ENCODE results near the gene TSPAN6. TPM values are rescaled to one million over a fixed set of nuclear protein-coding genes. Genes with fewer than 3 reads are reported as not detected.

The TSPAN6 gene
- total RNA-seq, 1 experiment from 2014 or later = 7.2 TPM

GRCh38 chrX:100591256-100592051 is 45.2 kb downstream of the TSPAN6 start:
- DNase-seq (ENCODE audit: low read depth, low spot score) (no peak), ATAC-seq (no peak)
- H3K27ac ChIP-seq (ENCODE audit: low read length) = no peak overlapping the region
- H3K4me1 ChIP-seq (ENCODE audit: control insufficient read depth, insufficient read depth, low read length) = no peaks in the 10 kb centered on the region
- CTCF ChIA-PET = interaction anchor here (0.6 kb wide), 1 partner anchor 17 kb away, joined by 4 read pairs; no protein-coding TSS in a partner anchor
- intact Hi-C loops (cut with micrococcal nuclease; ENCODE audit: unreplicated experiment) (no loop called here), in situ Hi-C loops (cut with HindIII; ENCODE audit: low pct_unique_long_range_greater_than_20kb, low sequenced_read_pairs) (no loop called here)
- H3K9me3 ChIP-seq (ENCODE audit: control insufficient read depth, insufficient read depth, low read depth, low read length) = no peaks in the 10 kb centered on the region
- POLR2A ChIA-PET = no interaction called here
- H3K4me3 ChIP-seq (ENCODE audit: low read depth in 2 of 2, low read length in 2 of 2) = no peak overlapping the region
- no peak for TF ChIP-seq CTCF (IDR thresholded peaks at IDR 0.05)
- no peaks in the 10 kb centered on the region for H3K36me3 ChIP-seq (ENCODE audit: control insufficient read depth, insufficient read depth, low read length)
- H3K27me3 ChIP-seq (ENCODE audit: control insufficient read depth, insufficient read depth, low read length) = no peaks in the 10 kb centered on the region
- BruUV-seq (replicated peaks) = no TSS peak

GRCh38 chrX:100587861-100588260 is 48.7 kb downstream of the TSPAN6 start:
- POLR2A ChIA-PET = no interaction called here

More at GRCh38 chrX:100587861-100588260, 48.7 kb downstream of the TSPAN6 start:
- DNase-seq (ENCODE audit: low read depth, low spot score) = no peak
- intact Hi-C loops (cut with micrococcal nuclease; ENCODE audit: unreplicated experiment) = no loop called here
- H3K4me1 ChIP-seq (ENCODE audit: control insufficient read depth, insufficient read depth, low read length) = no peaks in the 10 kb centered on the region
- H3K27me3 ChIP-seq (ENCODE audit: control insufficient read depth, insufficient read depth, low read length) = no peaks in the 10 kb centered on the region; the same call in 1 of the 2 replicates
- no peaks in the 10 kb centered on the region for H3K36me3 ChIP-seq (ENCODE audit: control insufficient read depth, insufficient read depth, low read length)
- H3K27ac ChIP-seq (ENCODE audit: low read length) = no peak overlapping the region
- no peaks in the 10 kb centered on the region for H3K9me3 ChIP-seq (ENCODE audit: control insufficient read depth, insufficient read depth, low read depth, low read length)
- no peak for ATAC-seq
- no peak overlapping the region for H3K4me3 ChIP-seq (ENCODE audit: low read depth in 2 of 2, low read length in 2 of 2)
- CTCF ChIA-PET = no interaction called here
- no peak for TF ChIP-seq REST (IDR thresholded peaks at IDR 0.05; ENCODE audit: insufficient read depth in 1 of 2, low read depth in 2 of 2, low read length in 1 of 2)
- TF ChIP-seq TCF7L2 (IDR thresholded peaks at IDR 0.05; ENCODE audit: low read depth, low read length) = no peak
- TF ChIP-seq CTCF (IDR thresholded peaks at IDR 0.05) = no peak
- TF ChIP-seq SIN3A (IDR thresholded peaks at IDR 0.05; ENCODE audit: borderline replicate concordance, insufficient read depth, low read depth, low read length) = no peak
- TF ChIP-seq POLR2AphosphoS5 (IDR thresholded peaks at IDR 0.05; ENCODE audit: low read depth, low read length) = no peak
- in situ Hi-C loops (cut with HindIII; ENCODE audit: low pct_unique_long_range_greater_than_20kb, low sequenced_read_pairs) = no loop called here
- no TSS peak for BruUV-seq (replicated peaks)
